ENCODE results near the gene MOSMO.

- TF ChIP-seq CTCF (IDR thresholded peaks at IDR 0.05) (no peak), POLR2A (IDR thresholded peaks at IDR 0.05) (no peak)
Measured at GRCh38 chr16:22124583-22125284, 116.8 kb downstream of the MOSMO start.

Measured in lower leg skin (tissue), 3 donors.